Measurements from ENCODE around the gene TBC1D1. TPM values are rescaled to one million over a fixed set of nuclear protein-coding genes. Genes with fewer than 3 reads are reported as not detected.

Gene TBC1D1
- total RNA-seq, 1 experiment from 2014 or later, result 42.6 TPM

- POLR2A ChIA-PET (ENCODE audit: low non-redundant PET), result interaction anchor here (0.6 kb wide), 1 partner anchor 84 kb away, joined by 3 read pairs; no protein-coding TSS in a partner anchor
- no peaks in the 10 kb centered on the region for H3K9me3 ChIP-seq (ENCODE audit: low read depth, low read length, poor library complexity, severe bottlenecking)
- CTCF ChIA-PET, result no interaction called here
- no peak overlapping the region for H3K4me3 ChIP-seq (ENCODE audit: low read depth, low read length, poor library complexity, severe bottlenecking)
- TF ChIP-seq CTCF (conservative IDR thresholded peaks at IDR 0.05; ENCODE audit: low read depth, low read length), result peak; percentile 38
- no peak for TF ChIP-seq EZH2 (IDR thresholded peaks at IDR 0.05; ENCODE audit: borderline replicate concordance, low read depth, low read length, poor library complexity, severe bottlenecking)
- no peak overlapping the region for H3K27ac ChIP-seq (ENCODE audit: low read depth, low read length, poor library complexity, severe bottlenecking)
- no peaks in the 10 kb centered on the region for H3K36me3 ChIP-seq (ENCODE audit: insufficient read depth, low read length, poor library complexity, severe bottlenecking)
- no peaks in the 10 kb centered on the region for H3K4me1 ChIP-seq (ENCODE audit: insufficient read depth, low read length, poor library complexity, severe bottlenecking)
- intact Hi-C loops (cut with micrococcal nuclease; ENCODE audit: unreplicated experiment), result no loop called here
- no peak for DNase-seq (ENCODE audit: low spot score)
- H3K27me3 ChIP-seq (replicated peaks; ENCODE audit: insufficient read depth, low read depth, low read length, poor library complexity), result no peaks in the 10 kb centered on the region
- BruUV-seq (replicated peaks), result no TSS peak
These were observed 8.1 kb upstream of the TBC1D1 start for GRCh38 chr4:37882665-37883296.

- H3K27me3 ChIP-seq (replicated peaks; ENCODE audit: insufficient read depth, low read depth, low read length, poor library complexity), result peaks cover 16% of the 10 kb centered on the region
- no peak for DNase-seq (ENCODE audit: low spot score)
- H3K4me3 ChIP-seq (ENCODE audit: low read depth, low read length, poor library complexity, severe bottlenecking), result no peak overlapping the region
- no peaks in the 10 kb centered on the region for H3K4me1 ChIP-seq (ENCODE audit: insufficient read depth, low read length, poor library complexity, severe bottlenecking)
- intact Hi-C loops (cut with micrococcal nuclease; ENCODE audit: unreplicated experiment), result no loop called here
- CTCF ChIA-PET, result no interaction called here
- no peak for TF ChIP-seq CTCF (conservative IDR thresholded peaks at IDR 0.05; ENCODE audit: low read depth, low read length)
- TF ChIP-seq EZH2 (IDR thresholded peaks at IDR 0.05; ENCODE audit: borderline replicate concordance, low read depth, low read length, poor library complexity, severe bottlenecking), result no peak
- POLR2A ChIA-PET (ENCODE audit: low non-redundant PET), result no interaction called here
- no TSS peak for BruUV-seq (replicated peaks)
- no peak overlapping the region for H3K27ac ChIP-seq (ENCODE audit: low read depth, low read length, poor library complexity, severe bottlenecking)
- no peaks in the 10 kb centered on the region for H3K36me3 ChIP-seq (ENCODE audit: insufficient read depth, low read length, poor library complexity, severe bottlenecking)
- no peaks in the 10 kb centered on the region for H3K9me3 ChIP-seq (ENCODE audit: low read depth, low read length, poor library complexity, severe bottlenecking)
These were observed 5.9 kb upstream of the TBC1D1 start for GRCh38 chr4:37884855-37885487.

- TF ChIP-seq EZH2 (IDR thresholded peaks at IDR 0.05; ENCODE audit: borderline replicate concordance, low read depth, low read length, poor library complexity, severe bottlenecking) (no peak), CTCF (conservative IDR thresholded peaks at IDR 0.05; ENCODE audit: low read depth, low read length) (no peak)
- POLR2A ChIA-PET (ENCODE audit: low non-redundant PET), result no interaction called here
- no peak for DNase-seq (ENCODE audit: low spot score)
- no peaks in the 10 kb centered on the region for H3K36me3 ChIP-seq (ENCODE audit: insufficient read depth, low read length, poor library complexity, severe bottlenecking)
- no peaks in the 10 kb centered on the region for H3K9me3 ChIP-seq (ENCODE audit: low read depth, low read length, poor library complexity, severe bottlenecking)
- no peak overlapping the region for H3K27ac ChIP-seq (ENCODE audit: low read depth, low read length, poor library complexity, severe bottlenecking)
- no TSS peak for BruUV-seq (replicated peaks)
- H3K4me1 ChIP-seq (ENCODE audit: insufficient read depth, low read length, poor library complexity, severe bottlenecking), result no peaks in the 10 kb centered on the region
- no peak overlapping the region for H3K4me3 ChIP-seq (ENCODE audit: low read depth, low read length, poor library complexity, severe bottlenecking)
- intact Hi-C loops (cut with micrococcal nuclease; ENCODE audit: unreplicated experiment), result no loop called here
- CTCF ChIA-PET, result no interaction called here
- H3K27me3 ChIP-seq (replicated peaks; ENCODE audit: insufficient read depth, low read depth, low read length, poor library complexity), result peaks cover 21% of the 10 kb centered on the region
These were observed 5.4 kb upstream of the TBC1D1 start for GRCh38 chr4:37885496-37885895.
